GM12872 (cell line): ENCODE results near the gene NCOA5.

Experiments used
- CTCF ChIP-seq: IDR thresholded peaks from 3 replicates; pipeline ENCODE4 v1.5.1; 2011; ENCODE audit warnings: low read depth, mild to moderate bottlenecking, low read length, moderate library complexity; ENCODE audit not compliant: insufficient read depth

The NCOA5 gene

GRCh38 chr20:46123482-46124245 is 33.9 kb upstream of the NCOA5 start:
- no peak for TF ChIP-seq CTCF

GRCh38 chr20:46122516-46123481 is 33.0 kb upstream of the NCOA5 start:
- TF ChIP-seq CTCF, result no peak

GRCh38 chr20:46122071-46122470 is 32.3 kb upstream of the NCOA5 start:
- TF ChIP-seq CTCF, result no peak

GRCh38 chr20:46121184-46121930 is 31.6 kb upstream of the NCOA5 start:
- no peak for TF ChIP-seq CTCF

- no peak for TF ChIP-seq CTCF
These were observed 30.4 kb upstream of the NCOA5 start for GRCh38 chr20:46120136-46120535.

GRCh38 chr20:46119547-46119946 is 29.8 kb upstream of the NCOA5 start:
- TF ChIP-seq CTCF, result no peak
